HL-60/S4 treated with phorbol 12-myristate 13-acetate at 8.2 ng/mL for 4 days and 3 days (cell line): ENCODE measurements around the gene CAPS.

Experiments
- in situ Hi-C: fragments of 300-500 bp; cut with MboI; formaldehyde crosslinking; loops from 2 replicates; pipeline ENCODE4 v1.15.0; 2022; ENCODE audit warnings: low sequenced_read_pairs

The CAPS gene

GRCh38 chr19:5908773-5909442, 5.1 kb upstream of the CAPS start:
- in situ Hi-C loops, result no loop called here

- in situ Hi-C loops, result no loop called here
Observed at GRCh38 chr19:5910638-5910907, 3.5 kb upstream of the CAPS start.

GRCh38 chr19:5911366-5911765, 2.7 kb upstream of the CAPS start:
- in situ Hi-C loops, result no loop called here

GRCh38 chr19:5914358-5914774, 312 bp downstream of the CAPS start:
- in situ Hi-C loops, result no loop called here

GRCh38 chr19:5914946-5915781, 1.1 kb downstream of the CAPS start:
- in situ Hi-C loops, result no loop called here

- in situ Hi-C loops, result no loop called here
Observed at GRCh38 chr19:5915782-5916165, 1.7 kb downstream of the CAPS start.

GRCh38 chr19:5916181-5916708, 2.2 kb downstream of the CAPS start:
- in situ Hi-C loops, result no loop called here

GRCh38 chr19:5917431-5918107, 3.5 kb downstream of the CAPS start:
- in situ Hi-C loops, result no loop called here

- in situ Hi-C loops, result no loop called here
Observed at GRCh38 chr19:5918463-5919079, 4.5 kb downstream of the CAPS start.

- in situ Hi-C loops, result no loop called here
Observed at GRCh38 chr19:5921516-5922160, 7.6 kb downstream of the CAPS start.

- in situ Hi-C loops, result no loop called here
Observed at GRCh38 chr19:5922161-5922545, 8.1 kb downstream of the CAPS start.

GRCh38 chr19:5923356-5923755, 9.3 kb downstream of the CAPS start:
- in situ Hi-C loops, result no loop called here

- in situ Hi-C loops, result no loop called here
Observed at GRCh38 chr19:5925830-5926427, 11.9 kb downstream of the CAPS start.

- in situ Hi-C loops, result no loop called here
Observed at GRCh38 chr19:5926641-5927440, 12.8 kb downstream of the CAPS start.

- in situ Hi-C loops, result no loop called here
Observed at GRCh38 chr19:5927441-5927821, 13.4 kb downstream of the CAPS start.

GRCh38 chr19:5929179-5929578, 15.1 kb downstream of the CAPS start:
- in situ Hi-C loops, result no loop called here

- in situ Hi-C loops, result no loop called here
Observed at GRCh38 chr19:5929625-5930024, 15.6 kb downstream of the CAPS start.

GRCh38 chr19:5931251-5931650, 17.2 kb downstream of the CAPS start:
- in situ Hi-C loops, result no loop called here

- in situ Hi-C loops, result no loop called here
Observed at GRCh38 chr19:5932146-5932545, 18.1 kb downstream of the CAPS start.
